ENCODE measurements around the gene TPO. TPM values are rescaled to one million over a fixed set of nuclear protein-coding genes. Genes with fewer than 3 reads are reported as not detected.

The TPO gene
- total RNA-seq, 1 experiment from 2014 or later, result not detected

DNA sequence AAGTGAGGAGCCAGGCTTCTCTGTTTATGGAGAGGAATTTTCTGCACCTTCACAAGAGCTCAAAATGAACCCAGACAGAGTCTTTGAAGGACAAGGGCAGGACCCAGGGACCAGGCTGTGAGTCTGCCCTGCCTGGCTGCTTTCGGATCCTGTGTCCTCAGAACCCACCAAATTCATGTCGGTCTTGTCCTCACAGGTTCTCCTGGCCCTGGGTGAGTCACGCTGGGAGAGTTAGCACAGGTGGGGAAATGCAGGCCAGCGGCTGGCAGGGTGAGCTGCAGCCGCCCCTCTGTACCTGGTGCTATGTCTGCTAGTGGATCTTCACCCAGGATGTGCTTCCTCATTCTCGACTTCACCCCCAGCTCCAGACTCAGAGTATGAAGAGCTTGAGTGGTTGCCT, 35.8 kb upstream of the TPO start:
- Histone ChIP-seq H3K36me3 (ENCODE audit: control insufficient read depth, insufficient read depth, low read length) (no peaks in the 10 kb centered on the region), H3K9me3 (ENCODE audit: control insufficient read depth, insufficient read depth, low read depth, low read length) (no peaks in the 10 kb centered on the region), H3K27ac (ENCODE audit: low read length) (no peak overlapping the region), H3K27me3 (ENCODE audit: control insufficient read depth, insufficient read depth, low read length) (no peaks in the 10 kb centered on the region), H3K4me1 (ENCODE audit: control insufficient read depth, insufficient read depth, low read length) (no peaks in the 10 kb centered on the region), H3K4me3 (ENCODE audit: low read depth in 2 of 2, low read length in 2 of 2) (no peak overlapping the region)
- no TSS peak for BruUV-seq (replicated peaks)
- TF ChIP-seq SIN3A (IDR thresholded peaks at IDR 0.05; ENCODE audit: borderline replicate concordance, insufficient read depth, low read depth, low read length) (no peak), TCF7L2 (IDR thresholded peaks at IDR 0.05; ENCODE audit: low read depth, low read length) (no peak), POLR2AphosphoS5 (IDR thresholded peaks at IDR 0.05; ENCODE audit: low read depth, low read length) (no peak)
- TF ChIP-seq, protein P1, sequence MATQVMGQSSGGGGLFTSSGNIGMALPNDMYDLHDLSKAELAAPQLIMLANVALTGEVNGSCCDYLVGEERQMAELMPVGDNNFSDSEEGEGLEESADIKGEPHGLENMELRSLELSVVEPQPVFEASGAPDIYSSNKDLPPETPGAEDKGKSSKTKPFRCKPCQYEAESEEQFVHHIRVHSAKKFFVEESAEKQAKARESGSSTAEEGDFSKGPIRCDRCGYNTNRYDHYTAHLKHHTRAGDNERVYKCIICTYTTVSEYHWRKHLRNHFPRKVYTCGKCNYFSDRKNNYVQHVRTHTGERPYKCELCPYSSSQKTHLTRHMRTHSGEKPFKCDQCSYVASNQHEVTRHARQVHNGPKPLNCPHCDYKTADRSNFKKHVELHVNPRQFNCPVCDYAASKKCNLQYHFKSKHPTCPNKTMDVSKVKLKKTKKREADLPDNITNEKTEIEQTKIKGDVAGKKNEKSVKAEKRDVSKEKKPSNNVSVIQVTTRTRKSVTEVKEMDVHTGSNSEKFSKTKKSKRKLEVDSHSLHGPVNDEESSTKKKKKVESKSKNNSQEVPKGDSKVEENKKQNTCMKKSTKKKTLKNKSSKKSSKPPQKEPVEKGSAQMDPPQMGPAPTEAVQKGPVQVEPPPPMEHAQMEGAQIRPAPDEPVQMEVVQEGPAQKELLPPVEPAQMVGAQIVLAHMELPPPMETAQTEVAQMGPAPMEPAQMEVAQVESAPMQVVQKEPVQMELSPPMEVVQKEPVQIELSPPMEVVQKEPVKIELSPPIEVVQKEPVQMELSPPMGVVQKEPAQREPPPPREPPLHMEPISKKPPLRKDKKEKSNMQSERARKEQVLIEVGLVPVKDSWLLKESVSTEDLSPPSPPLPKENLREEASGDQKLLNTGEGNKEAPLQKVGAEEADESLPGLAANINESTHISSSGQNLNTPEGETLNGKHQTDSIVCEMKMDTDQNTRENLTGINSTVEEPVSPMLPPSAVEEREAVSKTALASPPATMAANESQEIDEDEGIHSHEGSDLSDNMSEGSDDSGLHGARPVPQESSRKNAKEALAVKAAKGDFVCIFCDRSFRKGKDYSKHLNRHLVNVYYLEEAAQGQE (IDR thresholded peaks at IDR 0.05; ENCODE audit: insufficient read depth in 1 of 2, low read depth in 2 of 2, low read length in 1 of 2), result no peak
- TF ChIP-seq, protein P2, sequence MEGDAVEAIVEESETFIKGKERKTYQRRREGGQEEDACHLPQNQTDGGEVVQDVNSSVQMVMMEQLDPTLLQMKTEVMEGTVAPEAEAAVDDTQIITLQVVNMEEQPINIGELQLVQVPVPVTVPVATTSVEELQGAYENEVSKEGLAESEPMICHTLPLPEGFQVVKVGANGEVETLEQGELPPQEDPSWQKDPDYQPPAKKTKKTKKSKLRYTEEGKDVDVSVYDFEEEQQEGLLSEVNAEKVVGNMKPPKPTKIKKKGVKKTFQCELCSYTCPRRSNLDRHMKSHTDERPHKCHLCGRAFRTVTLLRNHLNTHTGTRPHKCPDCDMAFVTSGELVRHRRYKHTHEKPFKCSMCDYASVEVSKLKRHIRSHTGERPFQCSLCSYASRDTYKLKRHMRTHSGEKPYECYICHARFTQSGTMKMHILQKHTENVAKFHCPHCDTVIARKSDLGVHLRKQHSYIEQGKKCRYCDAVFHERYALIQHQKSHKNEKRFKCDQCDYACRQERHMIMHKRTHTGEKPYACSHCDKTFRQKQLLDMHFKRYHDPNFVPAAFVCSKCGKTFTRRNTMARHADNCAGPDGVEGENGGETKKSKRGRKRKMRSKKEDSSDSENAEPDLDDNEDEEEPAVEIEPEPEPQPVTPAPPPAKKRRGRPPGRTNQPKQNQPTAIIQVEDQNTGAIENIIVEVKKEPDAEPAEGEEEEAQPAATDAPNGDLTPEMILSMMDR (IDR thresholded peaks at IDR 0.05), result no peak
- in situ Hi-C loops (cut with HindIII; ENCODE audit: low pct_unique_long_range_greater_than_20kb, low sequenced_read_pairs), result no loop called here
- ATAC-seq (no peak), DNase-seq (ENCODE audit: low read depth, low spot score) (no peak)
- intact Hi-C loops (cut with micrococcal nuclease; ENCODE audit: unreplicated experiment), result no loop called here
- POLR2A ChIA-PET, result no interaction called here
- CTCF ChIA-PET, result no interaction called here

DNA sequence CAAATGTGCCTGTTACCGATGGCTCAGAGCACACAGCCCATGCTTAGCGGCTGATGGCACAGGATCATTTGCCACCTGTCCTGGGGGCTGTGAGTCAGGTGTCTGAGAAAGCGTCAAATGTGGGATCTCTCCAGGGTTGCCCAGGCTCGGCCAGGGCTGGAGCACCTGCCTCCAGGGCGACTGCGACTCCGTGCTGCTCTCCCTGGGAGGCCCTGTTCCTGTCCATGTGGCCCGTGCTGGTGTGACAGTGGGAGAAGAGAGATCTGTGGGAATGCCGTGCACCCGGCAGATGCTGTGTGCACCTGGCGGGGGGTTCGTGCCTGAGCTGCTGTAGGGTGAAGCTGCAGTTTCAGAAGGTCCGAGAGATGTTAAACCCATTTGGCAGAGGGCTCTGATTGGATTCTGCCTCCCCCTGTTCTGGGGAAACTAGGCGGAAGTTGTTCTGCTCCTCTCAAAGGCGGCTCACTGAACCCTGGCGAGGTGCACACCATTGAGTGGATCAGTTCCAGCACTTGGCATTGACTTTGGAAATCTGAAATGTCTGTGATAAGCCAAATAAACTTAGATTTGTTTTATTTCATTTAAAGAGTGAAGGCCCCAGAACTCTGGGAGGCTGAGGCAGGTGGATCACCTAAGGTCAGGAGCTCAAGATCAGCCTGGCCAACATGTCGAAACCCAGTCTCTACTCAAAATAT, 34.7 kb upstream of the TPO start:
- intact Hi-C loops (cut with micrococcal nuclease; ENCODE audit: unreplicated experiment) (no loop called here), in situ Hi-C loops (cut with HindIII; ENCODE audit: low pct_unique_long_range_greater_than_20kb, low sequenced_read_pairs) (no loop called here)
- CTCF ChIA-PET, result no interaction called here
- POLR2A ChIA-PET, result no interaction called here
- Histone ChIP-seq H3K9me3 (ENCODE audit: control insufficient read depth, insufficient read depth, low read depth, low read length) (no peaks in the 10 kb centered on the region), H3K36me3 (ENCODE audit: control insufficient read depth, insufficient read depth, low read length) (no peaks in the 10 kb centered on the region), H3K27ac (ENCODE audit: low read length) (no peak overlapping the region), H3K4me3 (ENCODE audit: low read depth in 2 of 2, low read length in 2 of 2) (no peak overlapping the region), H3K4me1 (ENCODE audit: control insufficient read depth, insufficient read depth, low read length) (no peaks in the 10 kb centered on the region), H3K27me3 (ENCODE audit: control insufficient read depth, insufficient read depth, low read length) (no peaks in the 10 kb centered on the region)
- no peak for ATAC-seq
- TF ChIP-seq, protein P1 (IDR thresholded peaks at IDR 0.05; ENCODE audit: insufficient read depth in 1 of 2, low read depth in 2 of 2, low read length in 1 of 2), result no peak
- TF ChIP-seq TCF7L2 (IDR thresholded peaks at IDR 0.05; ENCODE audit: low read depth, low read length), result no peak
- TF ChIP-seq POLR2AphosphoS5 (IDR thresholded peaks at IDR 0.05; ENCODE audit: low read depth, low read length), result no peak
- BruUV-seq (replicated peaks), result no TSS peak
- no peak for DNase-seq (ENCODE audit: low read depth, low spot score)

Measured in Panc1 (cell line).